Hematopoietic multipotent progenitor cell treated with erythropoietin and hydrocortisone succinate and interleukin-3 and kit ligand, for 8 days (in vitro differentiated cells): ENCODE results near the gene ADAD2.
A peak's percentile ranks its signal among the peaks of the same experiment; 100 is the strongest.

Experiments used
- DNase-seq: peaks from one replicate; pipeline ENCODE4 v3.0.0-alpha.2; 2015

The ADAD2 gene

GRCh38 chr16:84177741-84178073, 13.2 kb upstream of the ADAD2 start:
- DNase-seq, result no peak

GRCh38 chr16:84178146-84178765, 12.7 kb upstream of the ADAD2 start:
- DNase-seq, result no peak

GRCh38 chr16:84178892-84179611, 11.9 kb upstream of the ADAD2 start:
- DNase-seq, result no peak

DNA sequence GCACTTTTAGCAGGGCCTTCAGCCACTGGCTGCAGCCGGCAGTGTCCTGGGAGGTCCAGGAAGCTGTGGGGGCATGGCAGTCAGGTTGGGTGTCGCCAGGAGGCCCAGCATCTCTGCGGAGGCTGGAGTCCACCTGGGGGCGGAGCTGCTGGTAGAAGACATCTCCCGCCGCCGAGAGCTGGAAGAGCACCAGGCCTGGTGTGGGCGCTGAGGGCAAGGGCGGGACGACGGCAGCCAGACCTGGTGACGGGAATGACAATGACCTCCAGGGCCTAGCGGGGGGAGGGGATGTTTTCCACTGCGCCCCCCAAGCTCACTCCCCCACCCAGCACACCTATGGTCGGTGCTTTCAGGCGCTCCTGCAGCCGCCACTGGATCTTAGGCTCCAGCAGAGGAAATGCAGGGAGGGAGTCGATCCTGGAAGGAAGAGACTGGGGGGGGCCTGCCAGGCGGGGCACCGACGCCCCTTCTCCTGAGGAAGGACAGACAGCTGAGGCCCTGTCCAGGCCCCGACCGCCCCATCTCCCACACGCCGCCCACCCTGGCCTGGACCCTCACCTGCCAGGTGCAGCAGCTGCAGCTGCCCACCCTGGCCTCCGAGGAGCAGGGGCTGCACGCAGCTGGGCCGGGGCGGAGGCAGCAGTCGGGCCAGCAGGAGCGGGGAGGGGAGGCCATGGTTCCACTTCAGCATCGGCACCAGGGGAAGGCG, 11.2 kb upstream of the ADAD2 start:
- no peak for DNase-seq

DNA sequence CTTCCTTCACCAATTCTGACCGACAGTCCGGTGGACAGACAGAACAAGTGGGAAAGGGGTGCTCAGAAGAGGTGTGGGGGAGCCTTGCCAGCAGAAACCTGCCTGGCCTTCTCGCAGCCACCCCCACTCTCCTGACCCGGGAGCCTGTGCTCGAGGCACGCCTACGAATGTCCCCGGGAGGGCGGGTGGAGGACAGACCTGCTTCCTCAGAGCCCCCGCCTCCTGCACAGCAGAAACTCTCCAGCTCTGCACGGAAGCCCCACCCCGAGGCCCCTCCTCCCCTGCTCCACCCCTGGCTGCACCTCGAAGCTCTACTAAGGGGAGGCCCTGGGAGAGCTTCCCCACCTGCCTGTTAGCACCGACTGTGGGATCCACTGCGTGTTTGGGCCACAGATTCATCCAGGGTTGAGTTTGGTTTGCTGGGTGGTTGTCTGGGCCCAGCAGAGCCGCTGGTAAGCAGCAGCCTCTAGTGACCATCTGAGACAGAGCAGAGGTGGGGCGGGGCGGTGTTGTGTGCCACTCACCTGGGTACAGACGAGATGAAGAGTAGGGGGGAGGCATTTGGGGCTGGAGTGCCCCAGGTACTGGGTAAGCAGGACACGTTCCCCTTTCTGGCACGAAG, 10.3 kb upstream of the ADAD2 start:
- DNase-seq, result no peak

- no peak for DNase-seq
Observed at GRCh38 chr16:84181144-84181915, 9.6 kb upstream of the ADAD2 start.

- DNase-seq, result no peak
Observed at GRCh38 chr16:84182104-84182503, 8.9 kb upstream of the ADAD2 start.

GRCh38 chr16:84182680-84183571, 8.0 kb upstream of the ADAD2 start:
- no peak for DNase-seq

GRCh38 chr16:84183572-84183875, 7.4 kb upstream of the ADAD2 start:
- DNase-seq, result no peak

DNA sequence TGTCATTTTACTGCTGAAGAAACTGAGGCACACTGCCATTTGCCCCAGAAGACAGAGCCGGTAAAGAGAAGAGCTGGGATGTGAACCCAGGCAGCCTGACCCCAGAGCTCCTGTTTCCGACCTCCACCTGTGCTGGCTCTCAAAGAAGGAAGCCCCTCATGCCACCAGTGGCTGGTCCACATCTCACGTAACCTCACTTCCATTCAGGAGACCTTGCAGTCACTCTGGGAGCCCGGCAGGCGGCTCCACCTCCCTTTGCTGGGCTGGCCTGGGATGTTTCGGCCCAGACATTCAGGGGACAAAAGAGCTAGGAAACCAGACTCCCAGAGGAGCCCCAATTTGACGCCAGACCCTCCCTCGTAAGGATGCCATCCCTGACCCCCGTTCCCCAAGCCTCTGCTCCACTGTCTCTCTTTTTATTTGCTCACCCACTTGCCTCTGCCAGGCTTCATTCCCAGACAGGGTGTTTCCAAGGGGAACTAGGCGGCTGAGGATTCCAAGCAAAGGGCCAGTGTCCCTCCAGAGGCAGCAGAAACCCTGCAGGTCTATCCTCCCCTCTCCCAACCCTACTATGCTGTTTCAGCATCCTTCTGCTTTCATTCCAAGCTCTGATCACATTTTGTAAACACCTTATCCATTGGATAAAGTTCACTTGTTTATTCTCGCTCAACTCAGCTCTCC, 6.9 kb upstream of the ADAD2 start:
- DNase-seq, result no peak

- DNase-seq, result no peak
Observed at GRCh38 chr16:84184775-84185174, 6.2 kb upstream of the ADAD2 start.

- DNase-seq, result peak; percentile 94
Observed at GRCh38 chr16:84186685-84187437, 4.1 kb upstream of the ADAD2 start, which contains the start of gene TAF1C. TAF1C (minus strand) TSS chr16:84187057; CDS start chr16:84184988, 2,069 bp downstream.

DNA sequence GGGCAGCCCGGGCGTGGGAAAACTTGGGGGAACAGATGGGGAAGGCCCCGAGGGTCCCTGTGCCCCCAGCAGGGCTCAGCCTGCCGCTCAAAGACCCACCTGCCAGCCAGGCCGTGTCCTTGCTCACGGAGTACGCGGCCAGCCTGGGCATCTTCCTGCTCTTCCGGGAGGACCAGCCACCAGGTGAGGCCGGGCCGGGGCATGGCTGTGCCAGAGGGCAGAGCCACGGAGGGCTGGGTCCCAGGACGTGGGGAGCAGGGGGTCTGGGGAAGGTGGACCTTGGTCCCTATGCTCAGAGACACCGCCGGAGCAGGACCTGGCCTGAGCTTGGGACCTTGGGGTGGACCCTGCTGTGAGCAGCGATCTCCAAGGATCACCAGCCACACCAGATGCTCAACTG, 509 bp downstream of the ADAD2 start:
- DNase-seq, result no peak

- DNase-seq, result no peak
Observed at GRCh38 chr16:84193480-84193879, 2.5 kb downstream of the ADAD2 start.

DNA sequence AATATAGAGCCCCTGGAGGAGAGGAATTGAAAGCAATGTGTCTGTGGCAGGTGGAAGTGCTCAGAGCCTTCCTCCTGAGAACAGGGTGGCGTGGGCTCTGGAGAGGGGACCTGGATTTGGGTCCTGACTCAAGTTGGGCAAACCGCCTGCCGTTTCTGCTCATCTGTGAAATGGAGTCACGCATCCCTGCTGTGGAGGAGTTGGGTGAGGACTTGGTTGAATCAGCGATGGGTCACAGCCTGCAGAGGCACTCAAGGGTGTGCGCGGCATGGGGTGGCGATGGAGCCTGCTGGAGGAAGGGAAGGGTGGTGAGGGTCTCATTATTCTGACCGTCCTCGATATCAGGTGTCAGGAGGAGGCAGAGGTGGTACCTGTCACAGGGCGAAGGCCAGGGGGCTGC, 3.1 kb downstream of the ADAD2 start:
- no peak for DNase-seq

DNA sequence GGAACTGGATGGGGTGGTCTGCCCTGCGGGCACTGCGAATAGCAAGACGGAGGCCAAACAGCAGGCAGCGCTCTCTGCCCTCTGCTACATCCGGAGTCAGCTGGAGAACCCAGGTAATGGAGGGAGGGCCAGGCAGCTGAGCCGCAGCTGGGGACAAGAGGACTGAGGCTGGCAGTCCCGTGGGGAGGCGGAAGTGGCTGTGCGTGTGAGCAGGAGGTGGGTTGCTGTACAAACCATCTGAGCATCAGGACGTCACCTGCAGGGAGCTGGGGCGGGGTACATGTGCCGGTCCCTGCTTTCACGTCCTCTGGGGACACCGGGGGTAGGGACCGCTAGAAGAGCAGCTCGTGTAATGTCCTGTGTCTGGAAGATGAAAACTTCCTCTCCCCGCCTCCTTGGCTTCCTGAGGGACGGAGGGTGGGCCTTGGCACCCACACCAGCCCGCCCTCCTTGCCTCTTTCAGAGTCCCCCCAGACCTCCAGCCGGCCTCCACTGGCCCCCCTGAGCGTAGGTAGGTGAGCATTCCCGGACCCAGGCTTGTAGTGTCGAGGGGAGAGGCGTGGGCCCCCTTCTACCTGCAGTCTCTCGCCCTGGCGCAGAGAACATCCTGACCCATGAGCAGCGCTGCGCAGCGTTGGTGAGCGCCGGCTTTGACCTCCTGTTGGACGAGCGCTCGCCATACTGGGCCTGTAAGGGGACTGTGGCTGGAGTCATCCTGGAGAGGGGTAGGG, 3.7 kb downstream of the ADAD2 start:
- DNase-seq, result no peak

DNA sequence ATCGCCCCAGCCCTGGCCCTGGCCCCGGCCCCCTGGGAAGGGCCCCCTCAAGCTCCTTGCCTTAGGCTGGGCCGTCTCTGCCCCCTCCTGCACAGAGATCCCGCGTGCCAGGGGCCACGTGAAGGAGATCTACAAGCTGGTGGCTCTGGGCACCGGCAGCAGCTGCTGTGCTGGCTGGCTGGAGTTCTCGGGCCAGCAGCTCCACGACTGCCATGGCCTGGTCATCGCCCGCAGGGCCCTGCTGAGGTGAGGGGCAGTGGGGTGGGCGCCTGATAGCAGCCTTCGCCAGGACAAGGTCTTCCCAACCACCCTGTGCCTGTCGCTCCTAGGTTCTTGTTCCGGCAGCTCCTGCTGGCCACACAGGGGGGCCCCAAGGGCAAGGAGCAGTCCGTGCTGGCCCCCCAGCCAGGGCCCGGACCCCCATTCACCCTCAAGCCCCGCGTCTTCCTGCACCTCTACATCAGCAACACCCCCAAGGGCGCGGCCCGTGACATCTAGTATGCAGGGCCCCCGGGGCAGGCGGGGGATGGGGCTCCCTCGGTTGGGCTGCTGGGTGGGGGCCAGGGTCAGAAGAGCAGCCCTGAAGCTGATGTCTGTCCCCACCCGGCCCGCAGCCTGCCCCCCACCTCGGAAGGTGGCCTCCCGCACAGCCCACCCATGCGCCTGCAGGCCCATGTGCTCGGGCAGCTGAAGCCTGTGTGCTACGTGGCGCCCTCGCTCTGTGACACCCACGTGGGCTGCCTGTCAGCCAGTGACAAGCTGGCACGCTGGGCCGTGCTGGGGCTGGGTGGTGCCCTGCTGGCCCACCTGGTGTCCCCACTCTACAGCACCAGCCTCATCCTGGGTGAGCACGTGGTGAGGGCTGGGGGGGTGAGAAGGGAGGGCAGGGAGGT, 4.5 kb downstream of the ADAD2 start:
- no peak for DNase-seq

DNA sequence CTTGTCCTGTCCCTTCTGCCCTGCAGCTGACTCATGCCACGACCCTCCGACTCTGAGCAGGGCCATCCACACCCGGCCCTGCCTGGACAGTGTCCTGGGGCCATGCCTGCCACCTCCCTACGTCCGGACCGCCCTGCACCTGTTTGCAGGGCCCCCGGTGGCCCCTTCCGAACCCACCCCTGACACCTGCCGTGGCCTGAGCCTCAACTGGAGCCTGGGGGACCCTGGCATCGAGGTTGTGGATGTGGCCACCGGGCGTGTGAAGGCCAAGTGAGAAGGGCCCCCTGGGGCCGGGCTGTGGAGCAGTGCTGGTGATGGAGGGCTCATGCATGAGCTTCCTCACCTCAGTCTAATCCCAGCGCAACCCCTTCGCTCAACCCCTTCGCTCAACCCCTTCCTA, 5.1 kb downstream of the ADAD2 start:
- no peak for DNase-seq
